ENCODE measurements around the gene PNMA8C.

DNA sequence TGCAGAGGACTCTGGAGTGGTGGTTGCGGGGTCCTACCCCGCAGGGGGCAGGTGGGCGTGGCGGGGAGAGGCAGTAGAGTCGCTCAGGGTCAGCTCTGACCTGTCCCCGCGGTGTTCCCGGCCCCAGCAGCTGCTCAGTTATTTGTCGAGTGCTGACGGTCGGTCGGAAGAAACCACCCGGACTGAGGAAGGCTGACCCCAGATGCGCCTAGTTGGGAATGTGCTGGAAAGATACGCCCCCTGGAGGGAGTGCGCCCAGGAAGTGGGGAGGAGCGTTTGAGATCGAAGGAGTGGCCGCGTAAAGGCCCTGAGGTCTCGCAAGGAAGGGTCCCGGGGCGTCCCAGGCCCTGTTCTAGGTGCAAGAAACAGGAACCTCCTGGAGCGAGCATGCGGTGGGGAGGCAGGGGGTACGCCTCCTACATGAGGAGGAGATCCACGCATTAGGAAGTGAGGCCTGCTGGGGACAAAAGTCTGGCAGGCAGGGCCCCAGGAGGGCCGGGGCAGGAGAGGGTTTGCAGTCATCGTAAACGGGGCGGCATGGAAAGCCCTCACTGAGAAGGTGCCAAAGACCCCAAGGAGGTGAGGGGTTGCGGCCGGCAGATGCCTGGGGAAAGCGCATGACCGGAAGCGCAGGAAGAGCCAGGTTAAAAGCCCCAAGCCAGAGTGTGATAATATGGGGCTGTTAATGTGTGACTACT lies 24.5 kb downstream of the PNMA8C start:
- no peak for TF ChIP-seq EP300 (IDR thresholded peaks at IDR 0.05)
- no peak for TF ChIP-seq POLR2A (IDR thresholded peaks at IDR 0.05)

Measured in gastroesophageal sphincter (tissue), 2 donors.